Lung (tissue), 12 donors: ENCODE data around the gene NDE1. TPM values are rescaled to one million over a fixed set of nuclear protein-coding genes. Genes with fewer than 3 reads are reported as not detected.

ENCODE experiments used
- ATAC-seq: fragments of 200-7000 bp; cut with Tn5 transposase; one replicate; pipeline ENCODE4 v1.9.1; 2020; ENCODE audit warnings: moderate number of reproducible peaks; ENCODE audit not compliant: insufficient read depth, low FRiP score
- DNase-seq, 3 donors: peaks; one replicate each; pipeline ENCODE4 v3.0.0-alpha.2; 2013 to 2017
- H3K27ac ChIP-seq, 2 donors: one replicate each; pipeline ENCODE4 v1.5.1; 2013; ENCODE audit warnings: mild to moderate bottlenecking in 2 of 2, moderate library complexity in 2 of 2, control low read depth in 1 of 2, inconsistent platforms in 1 of 2, low read depth in 1 of 2, low read length in 1 of 2
- H3K27me3 ChIP-seq, 3 donors: one replicate each; pipeline ENCODE4 v1.5.1; 2013; ENCODE audit warnings: low read length in 2 of 3; ENCODE audit not compliant: control insufficient read depth in 3 of 3, insufficient read depth in 3 of 3
- H3K36me3 ChIP-seq, 4 donors: one replicate each; pipeline ENCODE4 v1.5.1; 2013; ENCODE audit warnings: low read length in 4 of 4, mild to moderate bottlenecking in 1 of 4, moderate library complexity in 1 of 4; ENCODE audit not compliant: control insufficient read depth in 4 of 4, insufficient read depth in 4 of 4
- H3K4me1 ChIP-seq, 5 donors: one replicate each; pipeline ENCODE4 v1.5.1; 2013; ENCODE audit warnings: low read length in 5 of 5, mild to moderate bottlenecking in 2 of 5, moderate library complexity in 1 of 5; ENCODE audit not compliant: control insufficient read depth in 5 of 5, insufficient read depth in 5 of 5
- H3K4me3 ChIP-seq: one replicate; pipeline ENCODE4 v1.5.1; 2013; ENCODE audit warnings: mild to moderate bottlenecking, control low read depth, moderate library complexity
- H3K9ac ChIP-seq, 2 donors: one replicate each; pipeline ENCODE4 v1.5.1; 2013; ENCODE audit warnings: low read length in 2 of 2, control low read depth in 1 of 2; ENCODE audit not compliant: insufficient read depth in 1 of 2
- H3K9me3 ChIP-seq, 4 donors: one replicate each; pipeline ENCODE4 v1.5.1; 2013; ENCODE audit warnings: low read length in 3 of 4, mild to moderate bottlenecking in 1 of 4, moderate library complexity in 1 of 4; ENCODE audit not compliant: control insufficient read depth in 4 of 4, insufficient read depth in 3 of 4
- WGBS, 2 donors: extraction: QIAGEN DNeasy Blood & Tissue Kit; methylation state at CpG; one replicate each; pipeline ENCODE4 v1.1.7; 2013; 5-methylcytosine and 5-hydroxymethylcytosine counted together
- polyA plus RNA-seq, 2 donors: library from polyadenylated mRNA; stranded (reverse); fragments of 200-250 nt; gene quantifications; one replicate each; pipeline ENCODE4 v1.2.1, GENCODE V29; 2013
- total RNA-seq, 2 donors: library from RNA; depleted of rRNA in 1 of 2; stranded (reverse); fragments of >200 nt in 1 of 2; gene quantifications; one replicate each; pipeline ENCODE4 v1.2.1, GENCODE V29; 2014 to 2021
- TF ChIP-seq, protein P1 (sequence below): IDR thresholded peaks from 2 replicates; pipeline ENCODE4 v1.5.1; 2012; ENCODE audit warnings: mild to moderate bottlenecking; ENCODE audit errors: control extremely low read depth, extremely low read depth
- donor health status: control.
- donor health status: control.
- donor health status: Bipolar disorder and iron deficiency.
- donor health status: healthy.
- donor health status: DM: yes; HTN: yes; CAD: no.

The NDE1 gene
- total and polyA plus RNA-seq, 4 donors: 7.4 to 46.8 (median 22.5) TPM

DNA sequence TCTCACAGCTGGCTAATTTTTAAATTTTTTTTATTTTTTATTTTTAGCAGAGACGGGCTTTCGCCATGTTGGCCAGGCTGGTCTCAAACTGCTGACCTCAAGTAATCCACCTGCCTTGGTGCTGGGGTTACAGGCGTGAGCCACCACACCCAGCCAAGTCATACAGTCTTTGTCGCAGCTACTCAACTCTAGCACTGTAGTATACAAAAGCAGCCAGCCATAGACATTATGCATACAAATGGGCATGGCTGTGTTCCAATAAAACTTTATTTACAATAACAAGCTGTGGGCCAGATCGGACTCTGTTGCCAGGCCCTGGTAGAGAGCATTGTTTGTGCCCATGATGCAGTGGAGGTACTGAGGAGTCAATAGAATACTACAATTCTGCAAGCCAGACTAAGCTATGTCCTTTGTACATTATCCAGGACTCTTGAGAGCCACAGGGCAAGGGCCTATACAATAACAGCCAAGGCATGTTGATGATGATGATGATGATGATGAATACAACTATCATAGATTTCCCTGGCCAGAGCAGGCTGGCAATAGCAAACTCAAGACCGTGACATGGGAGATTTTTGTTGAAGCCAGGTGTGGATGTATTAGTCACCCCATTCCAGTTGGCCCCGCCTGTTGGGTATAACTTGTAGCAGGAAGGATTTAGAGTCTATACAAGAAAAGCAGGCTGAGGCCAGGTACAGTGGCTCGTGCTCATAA is 104.9 kb downstream of the NDE1 start:
- Histone ChIP-seq H3K4me3 (no peak overlapping the region), H3K4me1 (no peaks in the 10 kb centered on the region), H3K36me3 (no peaks in the 10 kb centered on the region), H3K27me3 (no peaks in the 10 kb centered on the region), H3K27ac (no peak overlapping the region), H3K9me3 (peaks cover 0 to 3% (median 1%) of the 10 kb centered on the region in 4 donors), H3K9ac (no peak overlapping the region)
- TF ChIP-seq, protein P1, sequence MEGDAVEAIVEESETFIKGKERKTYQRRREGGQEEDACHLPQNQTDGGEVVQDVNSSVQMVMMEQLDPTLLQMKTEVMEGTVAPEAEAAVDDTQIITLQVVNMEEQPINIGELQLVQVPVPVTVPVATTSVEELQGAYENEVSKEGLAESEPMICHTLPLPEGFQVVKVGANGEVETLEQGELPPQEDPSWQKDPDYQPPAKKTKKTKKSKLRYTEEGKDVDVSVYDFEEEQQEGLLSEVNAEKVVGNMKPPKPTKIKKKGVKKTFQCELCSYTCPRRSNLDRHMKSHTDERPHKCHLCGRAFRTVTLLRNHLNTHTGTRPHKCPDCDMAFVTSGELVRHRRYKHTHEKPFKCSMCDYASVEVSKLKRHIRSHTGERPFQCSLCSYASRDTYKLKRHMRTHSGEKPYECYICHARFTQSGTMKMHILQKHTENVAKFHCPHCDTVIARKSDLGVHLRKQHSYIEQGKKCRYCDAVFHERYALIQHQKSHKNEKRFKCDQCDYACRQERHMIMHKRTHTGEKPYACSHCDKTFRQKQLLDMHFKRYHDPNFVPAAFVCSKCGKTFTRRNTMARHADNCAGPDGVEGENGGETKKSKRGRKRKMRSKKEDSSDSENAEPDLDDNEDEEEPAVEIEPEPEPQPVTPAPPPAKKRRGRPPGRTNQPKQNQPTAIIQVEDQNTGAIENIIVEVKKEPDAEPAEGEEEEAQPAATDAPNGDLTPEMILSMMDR: no peak
- DNase-seq (no peak), ATAC-seq (no peak)
- WGBS, 2 donors: 91 to 94% methylated on average over 8 of the region's 8 CpGs

DNA sequence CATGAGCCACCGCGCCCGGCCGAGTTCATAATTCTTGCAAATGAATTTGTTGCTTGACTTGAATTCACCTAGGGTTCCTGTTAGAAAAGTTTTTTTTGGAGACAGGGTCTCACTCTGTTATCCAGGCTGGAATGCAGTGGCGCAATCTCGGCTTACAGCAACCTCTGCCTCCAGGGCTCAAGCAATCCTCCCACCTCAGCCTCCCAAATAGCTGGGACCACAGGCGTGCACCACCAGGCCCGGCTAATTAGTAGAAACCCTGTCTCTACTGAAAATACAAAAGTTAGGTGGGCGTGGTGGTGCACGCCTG is 107.0 kb downstream of the NDE1 start:
- Histone ChIP-seq H3K9ac (no peak overlapping the region), H3K4me1 (no peaks in the 10 kb centered on the region), H3K27ac (no peak overlapping the region), H3K36me3 (no peaks in the 10 kb centered on the region), H3K4me3 (no peak overlapping the region), H3K9me3 (peaks cover 0 to 3% (median 1%) of the 10 kb centered on the region in 4 donors), H3K27me3 (no peaks in the 10 kb centered on the region)
- WGBS, 2 donors: 80 to 83% methylated on average over 10 of the region's 10 CpGs
- TF ChIP-seq, protein P1: no peak
- DNase-seq: no peak
- ATAC-seq: no peak

DNA sequence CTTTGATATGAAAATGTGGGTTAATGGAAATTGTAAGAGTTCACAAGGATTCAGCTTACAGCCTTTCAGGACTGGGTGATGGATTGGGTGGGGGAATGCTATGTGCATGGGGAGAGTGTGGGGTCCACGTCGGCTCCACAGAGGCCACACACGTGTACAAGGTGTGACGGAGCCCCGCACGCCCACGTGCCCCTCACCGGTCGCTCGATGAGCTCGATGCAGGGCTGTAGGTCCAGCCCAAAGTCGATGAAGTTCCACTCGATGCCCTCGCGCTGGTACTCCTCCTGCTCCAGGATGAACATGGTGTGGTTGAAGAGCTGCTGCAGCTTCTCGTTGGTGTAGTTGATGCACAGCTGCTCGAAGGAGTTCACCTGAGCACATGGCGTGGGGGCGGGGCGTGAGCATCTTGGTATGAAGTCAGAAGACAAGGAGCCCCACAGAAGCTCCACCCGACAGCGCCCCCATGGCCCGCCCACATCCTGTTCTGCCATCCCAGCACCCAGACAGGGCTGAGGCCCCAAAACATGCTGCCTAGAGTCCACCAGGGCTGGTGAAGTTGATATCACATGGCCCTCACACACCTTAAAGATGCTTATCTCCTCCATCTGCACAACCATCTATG is 107.7 kb downstream of the NDE1 start:
- Histone ChIP-seq H3K27ac (no peak overlapping the region), H3K9ac (no peak overlapping the region), H3K9me3 (peaks cover 0 to 3% (median 1%) of the 10 kb centered on the region in 4 donors), H3K4me3 (no peak overlapping the region), H3K27me3 (no peaks in the 10 kb centered on the region), H3K4me1 (no peaks in the 10 kb centered on the region), H3K36me3 (no peaks in the 10 kb centered on the region)
- no peak for DNase-seq
- ATAC-seq: no peak
- 89 to 91% methylated on average over 23 of the region's 23 CpGs for WGBS, 2 donors
- TF ChIP-seq, protein P1: no peak
